Duodenal mucosa (tissue), 2 donors: ENCODE results near the gene RASA2.

Source experiments
- H3K27ac ChIP-seq: one replicate; pipeline ENCODE4 v1.7.0; 2013; ENCODE audit warnings: low read depth, low read length
- H3K27me3 ChIP-seq, 2 donors: one replicate each; pipeline ENCODE4 v1.7.0; 2013; ENCODE audit warnings: low read length in 2 of 2, control low read depth in 1 of 2; ENCODE audit not compliant: insufficient read depth in 2 of 2, control insufficient read depth in 1 of 2
- H3K36me3 ChIP-seq, 2 donors: one replicate each; pipeline ENCODE4 v1.7.0; 2013; ENCODE audit warnings: low read length in 2 of 2, control low read depth in 1 of 2; ENCODE audit not compliant: insufficient read depth in 2 of 2, control insufficient read depth in 1 of 2
- H3K4me1 ChIP-seq, 2 donors: one replicate each; pipeline ENCODE4 v1.7.0; 2013; ENCODE audit warnings: low read length in 2 of 2, control low read depth in 1 of 2; ENCODE audit not compliant: insufficient read depth in 2 of 2, control insufficient read depth in 1 of 2
- H3K4me3 ChIP-seq, 2 donors: one replicate each; pipeline ENCODE4 v1.7.0; 2013; ENCODE audit warnings: low read length in 2 of 2, low read depth in 1 of 2
- H3K9ac ChIP-seq, 2 donors: one replicate each; pipeline ENCODE4 v1.7.0; 2013; ENCODE audit warnings: low read length in 2 of 2, low read depth in 1 of 2
- H3K9me3 ChIP-seq, 2 donors: one replicate each; pipeline ENCODE4 v1.7.0; 2013; ENCODE audit warnings: low read length in 2 of 2, control low read depth in 1 of 2; ENCODE audit not compliant: control insufficient read depth in 1 of 2

Gene RASA2

GRCh38 chr3:141600331-141600730 lies 113.5 kb downstream of the RASA2 start:
- Histone ChIP-seq H3K9me3 (no peaks in the 10 kb centered on the region), H3K4me3 (no peak overlapping the region), H3K27me3 (no peaks in the 10 kb centered on the region), H3K36me3 (peaks cover 11 to 13% of the 10 kb centered on the region in 2 donors), H3K27ac (no peak overlapping the region), H3K4me1 (no peaks in the 10 kb centered on the region), H3K9ac (no peak overlapping the region)

GRCh38 chr3:141602706-141603105 lies 115.9 kb downstream of the RASA2 start:
- H3K27ac ChIP-seq: no peak overlapping the region

GRCh38 chr3:141603473-141604035 lies 116.7 kb downstream of the RASA2 start:
- H3K27me3 ChIP-seq: no peaks in the 10 kb centered on the region
- H3K4me3 ChIP-seq: no peak overlapping the region
- H3K4me1 ChIP-seq: no peaks in the 10 kb centered on the region
- no peak overlapping the region for H3K9ac ChIP-seq
- H3K36me3 ChIP-seq: peaks cover 10 to 17% of the 10 kb centered on the region in 2 donors
- no peak overlapping the region for H3K27ac ChIP-seq
- no peaks in the 10 kb centered on the region for H3K9me3 ChIP-seq

More at GRCh38 chr3:141602706-141603105, 115.9 kb downstream of the RASA2 start:
- H3K4me3 ChIP-seq: no peak overlapping the region
- no peaks in the 10 kb centered on the region for H3K27me3 ChIP-seq
- no peaks in the 10 kb centered on the region for H3K9me3 ChIP-seq
- peaks cover 4 to 9% of the 10 kb centered on the region in 2 donors for H3K36me3 ChIP-seq
- no peaks in the 10 kb centered on the region for H3K4me1 ChIP-seq
- no peak overlapping the region for H3K9ac ChIP-seq

GRCh38 chr3:141605883-141606282 lies 119.1 kb downstream of the RASA2 start:
- Histone ChIP-seq H3K4me1 (no peaks in the 10 kb centered on the region), H3K27ac (no peak overlapping the region), H3K9me3 (no peaks in the 10 kb centered on the region), H3K27me3 (no peaks in the 10 kb centered on the region), H3K36me3 (peaks cover 15 to 29% of the 10 kb centered on the region in 2 donors), H3K4me3 (no peak overlapping the region), H3K9ac (no peak overlapping the region)

- Histone ChIP-seq H3K27ac (no peak overlapping the region), H3K9ac (no peak overlapping the region), H3K4me1 (no peaks in the 10 kb centered on the region), H3K36me3 (peaks cover 24 to 39% of the 10 kb centered on the region in 2 donors), H3K27me3 (no peaks in the 10 kb centered on the region), H3K4me3 (no peak overlapping the region), H3K9me3 (no peaks in the 10 kb centered on the region)
Observed at GRCh38 chr3:141608438-141608837, 121.6 kb downstream of the RASA2 start.

- H3K9ac ChIP-seq: no peak overlapping the region
- peaks cover 28 to 37% of the 10 kb centered on the region in 2 donors for H3K36me3 ChIP-seq
- H3K9me3 ChIP-seq: no peaks in the 10 kb centered on the region
- H3K4me1 ChIP-seq: no peaks in the 10 kb centered on the region
- H3K27me3 ChIP-seq: no peaks in the 10 kb centered on the region
- H3K4me3 ChIP-seq: no peak overlapping the region
- H3K27ac ChIP-seq: no peak overlapping the region
Observed at GRCh38 chr3:141610939-141611338, 124.1 kb downstream of the RASA2 start.

GRCh38 chr3:141618103-141618910 lies 131.5 kb downstream of the RASA2 start:
- Histone ChIP-seq H3K36me3 (peaks cover 0 to 4% of the 10 kb centered on the region in 2 donors), H3K4me1 (no peaks in the 10 kb centered on the region), H3K27me3 (no peaks in the 10 kb centered on the region), H3K27ac (no peak overlapping the region), H3K9me3 (no peaks in the 10 kb centered on the region), H3K4me3 (no peak overlapping the region), H3K9ac (no peak overlapping the region)

GRCh38 chr3:141618938-141619337 lies 132.1 kb downstream of the RASA2 start:
- H3K27me3 ChIP-seq: no peaks in the 10 kb centered on the region
- no peak overlapping the region for H3K27ac ChIP-seq
- no peaks in the 10 kb centered on the region for H3K4me1 ChIP-seq
- no peak overlapping the region for H3K4me3 ChIP-seq
- peaks cover 0 to 4% of the 10 kb centered on the region in 2 donors for H3K36me3 ChIP-seq
- no peak overlapping the region for H3K9ac ChIP-seq
- no peaks in the 10 kb centered on the region for H3K9me3 ChIP-seq

GRCh38 chr3:141619450-141619849 lies 132.6 kb downstream of the RASA2 start:
- H3K36me3 ChIP-seq: peaks cover 0 to 4% of the 10 kb centered on the region in 2 donors
- no peaks in the 10 kb centered on the region for H3K4me1 ChIP-seq
- no peaks in the 10 kb centered on the region for H3K9me3 ChIP-seq
- no peak overlapping the region for H3K27ac ChIP-seq
- no peak overlapping the region for H3K9ac ChIP-seq
- no peaks in the 10 kb centered on the region for H3K27me3 ChIP-seq
- no peak overlapping the region for H3K4me3 ChIP-seq

GRCh38 chr3:141623691-141624090 lies 136.9 kb downstream of the RASA2 start:
- H3K27me3 ChIP-seq: no peaks in the 10 kb centered on the region
- H3K9ac ChIP-seq: no peak overlapping the region
- no peaks in the 10 kb centered on the region for H3K4me1 ChIP-seq
- no peak overlapping the region for H3K27ac ChIP-seq
- H3K9me3 ChIP-seq: peaks cover 0 to 4% of the 10 kb centered on the region in 2 donors
- no peak overlapping the region for H3K4me3 ChIP-seq
- no peaks in the 10 kb centered on the region for H3K36me3 ChIP-seq
